Liver (tissue), 9 donors: ENCODE data around the gene ANP32B. TPM values are rescaled to one million over a fixed set of nuclear protein-coding genes. Genes with fewer than 3 reads are reported as not detected.

ENCODE experiments used
- DNase-seq: peaks from one replicate; pipeline ENCODE4 v3.0.0-alpha.2; 2017; ENCODE audit warnings: low spot score
- H3K27ac ChIP-seq, 2 donors: one replicate each; pipeline ENCODE4 v1.7.0; 2013; ENCODE audit warnings: inconsistent platforms in 2 of 2, low read length in 2 of 2, control low read depth in 1 of 2, low read depth in 1 of 2, mild to moderate bottlenecking in 1 of 2
- H3K27me3 ChIP-seq, 4 donors: one replicate each; pipeline versions ENCODE4 v1.6.1 to v1.7.0; 2013; ENCODE audit warnings: low read length in 3 of 4, inconsistent platforms in 1 of 4, mild to moderate bottlenecking in 1 of 4, moderate library complexity in 1 of 4; ENCODE audit not compliant: control insufficient read depth in 4 of 4, insufficient read depth in 4 of 4
- H3K36me3 ChIP-seq, 4 donors: one replicate each; pipeline versions ENCODE4 v1.6.1 to v1.7.0; 2013; ENCODE audit warnings: low read length in 3 of 4, mild to moderate bottlenecking in 3 of 4, low read depth in 1 of 4, moderate library complexity in 1 of 4; ENCODE audit not compliant: control insufficient read depth in 4 of 4, insufficient read depth in 3 of 4
- H3K4me1 ChIP-seq, 4 donors: one replicate each; pipeline versions ENCODE4 v1.6.1 to v1.7.0; 2013; ENCODE audit warnings: low read length in 3 of 4, mild to moderate bottlenecking in 3 of 4, moderate library complexity in 1 of 4; ENCODE audit not compliant: control insufficient read depth in 4 of 4, insufficient read depth in 4 of 4
- H3K4me3 ChIP-seq, 3 donors: one replicate each; pipeline versions ENCODE4 v1.6.1 to v1.7.0; 2013; ENCODE audit warnings: low read length in 3 of 3, control low read depth in 1 of 3, low read depth in 1 of 3, mild to moderate bottlenecking in 1 of 3
- H3K9ac ChIP-seq, 2 donors: one replicate each; pipeline ENCODE4 v1.7.0; 2013; ENCODE audit warnings: low read length in 2 of 2, mild to moderate bottlenecking in 2 of 2, moderate library complexity in 2 of 2, control low read depth in 1 of 2, low read depth in 1 of 2
- H3K9me3 ChIP-seq, 4 donors: one replicate each; pipeline versions ENCODE4 v1.6.1 to v1.7.0; 2013; ENCODE audit warnings: low read length in 3 of 4; ENCODE audit not compliant: control insufficient read depth in 4 of 4
- EGR1 ChIP-seq, 2 donors: IDR thresholded peaks; 2 replicates each; pipeline ENCODE4 v1.6.1; 2016 to 2018; ENCODE audit warnings: antibody characterized with exemption in 2 of 2, low read depth in 2 of 2
- FOXA2 ChIP-seq: IDR thresholded peaks from 2 replicates; pipeline ENCODE4 v1.6.1; 2016; ENCODE audit warnings: antibody characterized with exemption
- GABPA ChIP-seq, 2 donors: IDR thresholded peaks in 1 of 2; conservative IDR thresholded peaks in 1 of 2; 2 replicates each; pipeline ENCODE4 v1.6.1; 2016; ENCODE audit warnings: antibody characterized with exemption in 2 of 2, mild to moderate bottlenecking in 1 of 2, moderate library complexity in 1 of 2
- HNF4A ChIP-seq, 2 donors: conservative IDR thresholded peaks; 2 replicates each; pipeline ENCODE4 v1.6.1; 2016; ENCODE audit warnings: antibody characterized with exemption in 2 of 2, mild to moderate bottlenecking in 2 of 2
- HNF4G ChIP-seq: IDR thresholded peaks from 2 replicates; pipeline ENCODE4 v1.6.1; 2016; ENCODE audit warnings: antibody characterized with exemption
- JUND ChIP-seq, 2 donors: IDR thresholded peaks; 2 replicates each; pipeline ENCODE4 v1.6.1; 2016; ENCODE audit warnings: antibody characterized with exemption in 2 of 2
- NR2F2 ChIP-seq: IDR thresholded peaks from 2 replicates; pipeline ENCODE4 v1.6.1; 2016; ENCODE audit warnings: antibody characterized with exemption
- RAD21 ChIP-seq, 2 donors: IDR thresholded peaks; 2 replicates each; pipeline ENCODE4 v1.6.1; 2016; ENCODE audit warnings: antibody characterized with exemption in 2 of 2, mild to moderate bottlenecking in 2 of 2
- RXRA ChIP-seq, 2 donors: IDR thresholded peaks; 2 replicates each; pipeline ENCODE4 v1.6.1; 2017 to 2018; ENCODE audit warnings: antibody characterized with exemption in 2 of 2, mild to moderate bottlenecking in 1 of 2
- SP1 ChIP-seq: IDR thresholded peaks from 2 replicates; pipeline ENCODE4 v1.6.1; 2018; ENCODE audit warnings: antibody characterized with exemption, mild to moderate bottlenecking
- TAF1 ChIP-seq: conservative IDR thresholded peaks from 2 replicates; pipeline ENCODE4 v1.6.1; 2016; ENCODE audit warnings: antibody characterized with exemption, mild to moderate bottlenecking
- YY1 ChIP-seq: IDR thresholded peaks from 2 replicates; pipeline ENCODE4 v1.6.1; 2016; ENCODE audit warnings: antibody characterized with exemption, mild to moderate bottlenecking
- WGBS: extraction: QIAGEN DNeasy Blood & Tissue Kit; methylation state at CpG from one replicate; pipeline ENCODE4 v1.1.7; 2013; 5-methylcytosine and 5-hydroxymethylcytosine counted together
- polyA plus RNA-seq, 2 donors: library from polyadenylated mRNA; stranded (reverse) in 1 of 2; unstranded in 1 of 2; fragments of 200-250 nt in 1 of 2; fragments of >200 nt in 1 of 2; fragmentation: Nextera tagmentation in 1 of 2; extraction: Ambion mirVana in 1 of 2; gene quantifications; one replicate each; pipeline versions ENCODE4 v1.2.1 to v1.2.3, GENCODE V29; 2013 to 2015
- total RNA-seq, 2 donors: library from RNA; depleted of rRNA; stranded (reverse); fragments of >200 nt; gene quantifications; one replicate each; pipeline ENCODE4 v1.2.3, GENCODE V29; 2014
- TF ChIP-seq, protein P1 (sequence below): fragments of 150-350 bp; IDR thresholded peaks from 2 replicates; pipeline ENCODE4 v1.5.1; 2017; ENCODE audit warnings: improper control_type of control experiment, low read depth, low read length; ENCODE audit not compliant: missing input control
- TF ChIP-seq, protein P2 (sequence below): IDR thresholded peaks from 2 replicates; pipeline ENCODE4 v1.6.1; 2016; ENCODE audit warnings: antibody characterized with exemption
- TF ChIP-seq, protein P3 (sequence below): IDR thresholded peaks from 2 replicates; pipeline ENCODE4 v1.6.1; 2016; ENCODE audit warnings: antibody characterized with exemption
- TF ChIP-seq, protein P4 (sequence below): IDR thresholded peaks from 2 replicates; pipeline ENCODE4 v1.6.1; 2016; ENCODE audit warnings: antibody characterized with exemption, mild to moderate bottlenecking
- TF ChIP-seq, protein P5 (sequence below): IDR thresholded peaks from 2 replicates; pipeline ENCODE4 v1.6.1; 2016; ENCODE audit warnings: antibody characterized with exemption
- donor health status: healthy.
- donor health status: healthy.
- donor health status: healthy.
- donor health status: healthy.
- donor health status: healthy.

ANP32B gene
- total and polyA plus RNA-seq, 4 donors: 4.0 to 39.4 (median 27.0) TPM

DNA sequence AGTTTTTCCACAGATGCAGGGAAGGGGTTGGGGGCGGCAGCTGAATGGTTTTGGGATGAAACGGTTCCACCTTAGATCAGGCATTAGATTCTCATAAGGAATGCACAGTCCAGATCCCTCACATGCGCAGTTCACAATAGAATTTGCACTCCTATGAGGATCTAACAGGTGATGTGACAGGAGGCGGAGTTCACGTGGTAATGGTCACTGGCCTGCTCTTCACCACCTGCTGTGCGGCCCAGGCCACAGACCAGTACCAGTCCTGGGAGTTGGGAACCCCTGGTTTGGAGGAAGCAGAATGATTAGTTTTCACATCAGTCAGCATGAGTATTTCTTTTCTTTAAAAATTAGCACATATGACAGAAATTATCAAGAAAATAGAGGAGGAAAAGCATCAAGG lies 26.3 kb downstream of the ANP32B start:
- no peak overlapping the region for H3K9ac ChIP-seq
- DNase-seq: no peak
- TF ChIP-seq TAF1 (no peak), HNF4A (conservative IDR thresholded peaks at IDR 0.05) (no peak), RAD21 (IDR thresholded peaks at IDR 0.05) (no peak), EGR1 (IDR thresholded peaks at IDR 0.05; ENCODE audit: low read depth in 2 of 2) (no peak), SP1 (no peak), RXRA (IDR thresholded peaks at IDR 0.05) (no peak), HNF4G (no peak)
- TF ChIP-seq, protein P1, sequence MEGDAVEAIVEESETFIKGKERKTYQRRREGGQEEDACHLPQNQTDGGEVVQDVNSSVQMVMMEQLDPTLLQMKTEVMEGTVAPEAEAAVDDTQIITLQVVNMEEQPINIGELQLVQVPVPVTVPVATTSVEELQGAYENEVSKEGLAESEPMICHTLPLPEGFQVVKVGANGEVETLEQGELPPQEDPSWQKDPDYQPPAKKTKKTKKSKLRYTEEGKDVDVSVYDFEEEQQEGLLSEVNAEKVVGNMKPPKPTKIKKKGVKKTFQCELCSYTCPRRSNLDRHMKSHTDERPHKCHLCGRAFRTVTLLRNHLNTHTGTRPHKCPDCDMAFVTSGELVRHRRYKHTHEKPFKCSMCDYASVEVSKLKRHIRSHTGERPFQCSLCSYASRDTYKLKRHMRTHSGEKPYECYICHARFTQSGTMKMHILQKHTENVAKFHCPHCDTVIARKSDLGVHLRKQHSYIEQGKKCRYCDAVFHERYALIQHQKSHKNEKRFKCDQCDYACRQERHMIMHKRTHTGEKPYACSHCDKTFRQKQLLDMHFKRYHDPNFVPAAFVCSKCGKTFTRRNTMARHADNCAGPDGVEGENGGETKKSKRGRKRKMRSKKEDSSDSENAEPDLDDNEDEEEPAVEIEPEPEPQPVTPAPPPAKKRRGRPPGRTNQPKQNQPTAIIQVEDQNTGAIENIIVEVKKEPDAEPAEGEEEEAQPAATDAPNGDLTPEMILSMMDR: no peak
- TF ChIP-seq, protein P2, sequence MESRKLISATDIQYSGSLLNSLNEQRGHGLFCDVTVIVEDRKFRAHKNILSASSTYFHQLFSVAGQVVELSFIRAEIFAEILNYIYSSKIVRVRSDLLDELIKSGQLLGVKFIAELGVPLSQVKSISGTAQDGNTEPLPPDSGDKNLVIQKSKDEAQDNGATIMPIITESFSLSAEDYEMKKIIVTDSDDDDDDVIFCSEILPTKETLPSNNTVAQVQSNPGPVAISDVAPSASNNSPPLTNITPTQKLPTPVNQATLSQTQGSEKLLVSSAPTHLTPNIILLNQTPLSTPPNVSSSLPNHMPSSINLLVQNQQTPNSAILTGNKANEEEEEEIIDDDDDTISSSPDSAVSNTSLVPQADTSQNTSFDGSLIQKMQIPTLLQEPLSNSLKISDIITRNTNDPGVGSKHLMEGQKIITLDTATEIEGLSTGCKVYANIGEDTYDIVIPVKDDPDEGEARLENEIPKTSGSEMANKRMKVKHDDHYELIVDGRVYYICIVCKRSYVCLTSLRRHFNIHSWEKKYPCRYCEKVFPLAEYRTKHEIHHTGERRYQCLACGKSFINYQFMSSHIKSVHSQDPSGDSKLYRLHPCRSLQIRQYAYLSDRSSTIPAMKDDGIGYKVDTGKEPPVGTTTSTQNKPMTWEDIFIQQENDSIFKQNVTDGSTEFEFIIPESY: no peak
- TF ChIP-seq, protein P3, sequence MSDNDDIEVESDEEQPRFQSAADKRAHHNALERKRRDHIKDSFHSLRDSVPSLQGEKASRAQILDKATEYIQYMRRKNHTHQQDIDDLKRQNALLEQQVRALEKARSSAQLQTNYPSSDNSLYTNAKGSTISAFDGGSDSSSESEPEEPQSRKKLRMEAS: no peak
- TF ChIP-seq, protein P4, sequence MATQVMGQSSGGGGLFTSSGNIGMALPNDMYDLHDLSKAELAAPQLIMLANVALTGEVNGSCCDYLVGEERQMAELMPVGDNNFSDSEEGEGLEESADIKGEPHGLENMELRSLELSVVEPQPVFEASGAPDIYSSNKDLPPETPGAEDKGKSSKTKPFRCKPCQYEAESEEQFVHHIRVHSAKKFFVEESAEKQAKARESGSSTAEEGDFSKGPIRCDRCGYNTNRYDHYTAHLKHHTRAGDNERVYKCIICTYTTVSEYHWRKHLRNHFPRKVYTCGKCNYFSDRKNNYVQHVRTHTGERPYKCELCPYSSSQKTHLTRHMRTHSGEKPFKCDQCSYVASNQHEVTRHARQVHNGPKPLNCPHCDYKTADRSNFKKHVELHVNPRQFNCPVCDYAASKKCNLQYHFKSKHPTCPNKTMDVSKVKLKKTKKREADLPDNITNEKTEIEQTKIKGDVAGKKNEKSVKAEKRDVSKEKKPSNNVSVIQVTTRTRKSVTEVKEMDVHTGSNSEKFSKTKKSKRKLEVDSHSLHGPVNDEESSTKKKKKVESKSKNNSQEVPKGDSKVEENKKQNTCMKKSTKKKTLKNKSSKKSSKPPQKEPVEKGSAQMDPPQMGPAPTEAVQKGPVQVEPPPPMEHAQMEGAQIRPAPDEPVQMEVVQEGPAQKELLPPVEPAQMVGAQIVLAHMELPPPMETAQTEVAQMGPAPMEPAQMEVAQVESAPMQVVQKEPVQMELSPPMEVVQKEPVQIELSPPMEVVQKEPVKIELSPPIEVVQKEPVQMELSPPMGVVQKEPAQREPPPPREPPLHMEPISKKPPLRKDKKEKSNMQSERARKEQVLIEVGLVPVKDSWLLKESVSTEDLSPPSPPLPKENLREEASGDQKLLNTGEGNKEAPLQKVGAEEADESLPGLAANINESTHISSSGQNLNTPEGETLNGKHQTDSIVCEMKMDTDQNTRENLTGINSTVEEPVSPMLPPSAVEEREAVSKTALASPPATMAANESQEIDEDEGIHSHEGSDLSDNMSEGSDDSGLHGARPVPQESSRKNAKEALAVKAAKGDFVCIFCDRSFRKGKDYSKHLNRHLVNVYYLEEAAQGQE: no peak
- no peaks in the 10 kb centered on the region for H3K4me1 ChIP-seq
- H3K4me3 ChIP-seq: no peak overlapping the region
- H3K27me3 ChIP-seq: no peaks in the 10 kb centered on the region
- H3K9me3 ChIP-seq: no peaks in the 10 kb centered on the region
- H3K27ac ChIP-seq: no peak overlapping the region
- 96% methylated on average over 6 of the region's 6 CpGs for WGBS
- peaks cover 17 to 70% (median 56%) of the 10 kb centered on the region in 4 donors for H3K36me3 ChIP-seq

DNA sequence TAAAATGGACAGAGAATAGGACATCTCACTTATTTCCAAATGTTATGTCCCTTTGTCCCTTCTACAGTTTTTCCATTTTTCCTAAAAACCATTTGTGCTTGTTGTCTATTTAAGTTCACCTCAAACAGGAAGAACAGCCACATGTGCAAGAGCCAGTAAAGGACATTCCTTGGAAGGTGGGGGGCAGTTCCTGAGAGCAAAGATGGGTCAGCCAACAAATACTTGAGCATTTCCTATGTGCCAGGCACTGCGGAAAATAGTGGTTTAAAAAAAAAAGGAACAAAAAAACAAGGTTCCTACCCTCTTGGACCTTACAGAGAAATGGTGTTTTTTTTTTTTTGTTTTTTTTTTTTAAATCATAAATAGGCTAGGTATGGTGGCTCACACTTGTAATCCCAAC lies 26.8 kb downstream of the ANP32B start:
- no peak overlapping the region for H3K27ac ChIP-seq
- H3K4me3 ChIP-seq: no peak overlapping the region
- H3K36me3 ChIP-seq: peaks cover 20 to 74% (median 56%) of the 10 kb centered on the region in 4 donors
- DNase-seq: no peak
- H3K9ac ChIP-seq: no peak overlapping the region
- WGBS: 68% methylated on average over 1 of the region's 1 CpG
- H3K9me3 ChIP-seq: no peaks in the 10 kb centered on the region
- TF ChIP-seq NR2F2: peak; percentile 92
- TF ChIP-seq JUND (IDR thresholded peaks at IDR 0.05): no peak
- TF ChIP-seq SP1: peak; percentile 48
- TF ChIP-seq, protein P2: no peak
- TF ChIP-seq, protein P4: no peak
- peak in 1 of 2 donors; percentile 42 for TF ChIP-seq RXRA (IDR thresholded peaks at IDR 0.05)
- no peak for TF ChIP-seq YY1
- TF ChIP-seq HNF4G: no peak
- no peak for TF ChIP-seq GABPA (IDR thresholded peaks at IDR 0.05 in 1 of 2, conservative IDR thresholded peaks at IDR 0.05 in 1 of 2)
- TF ChIP-seq, protein P5, sequence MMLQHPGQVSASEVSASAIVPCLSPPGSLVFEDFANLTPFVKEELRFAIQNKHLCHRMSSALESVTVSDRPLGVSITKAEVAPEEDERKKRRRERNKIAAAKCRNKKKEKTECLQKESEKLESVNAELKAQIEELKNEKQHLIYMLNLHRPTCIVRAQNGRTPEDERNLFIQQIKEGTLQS: no peak
- no peak for TF ChIP-seq EGR1 (IDR thresholded peaks at IDR 0.05; ENCODE audit: low read depth in 2 of 2)
- no peak for TF ChIP-seq FOXA2
- TF ChIP-seq, protein P3: peak; percentile 17
- TF ChIP-seq TAF1: no peak
- no peaks in the 10 kb centered on the region for H3K4me1 ChIP-seq
- no peaks in the 10 kb centered on the region for H3K27me3 ChIP-seq
